ENCODE measurements around the gene MROH7.

The MROH7 gene

GRCh38 chr1:54709547-54710292 is 68.1 kb downstream of the MROH7 start:
- H3K9me2 ChIP-seq (replicated peaks; ENCODE audit: low read depth, low read length): no peaks in the 10 kb centered on the region
- H4K20me1 ChIP-seq (ENCODE audit: insufficient read depth, low read length, poor library complexity, severe bottlenecking): no peaks in the 10 kb centered on the region
- no peak overlapping the region for H3K4me3 ChIP-seq (ENCODE audit: low read length, poor library complexity, severe bottlenecking)
- H3K79me2 ChIP-seq (ENCODE audit: insufficient read depth, low read length): no peaks in the 10 kb centered on the region
- H3K9ac ChIP-seq (ENCODE audit: low read depth, low read length, poor library complexity, severe bottlenecking): no peak overlapping the region
- no peaks in the 10 kb centered on the region for H3K4me1 ChIP-seq (ENCODE audit: insufficient read depth, low read length, poor library complexity, severe bottlenecking)
- H3K27me3 ChIP-seq (ENCODE audit: insufficient read depth, low read length, poor library complexity, severe bottlenecking): no peaks in the 10 kb centered on the region
- H3K4me2 ChIP-seq (ENCODE audit: low read depth, low read length, poor library complexity, severe bottlenecking): no peak overlapping the region
- H3K9me3 ChIP-seq (ENCODE audit: insufficient read depth, low read depth, low read length): no peaks in the 10 kb centered on the region
- TF ChIP-seq EZH2phosphoT487 (IDR thresholded peaks at IDR 0.05; ENCODE audit: borderline replicate concordance): no peak
- no peak for TF ChIP-seq CTCF (conservative IDR thresholded peaks at IDR 0.05; ENCODE audit: low read length)
- no peak overlapping the region for H2AFZ ChIP-seq (ENCODE audit: low read length)
- no peaks in the 10 kb centered on the region for H3K36me3 ChIP-seq (ENCODE audit: insufficient read depth, low read length)
- no peaks in the 10 kb centered on the region for H3F3A ChIP-seq (ENCODE audit: low read depth)

GRCh38 chr1:54710434-54710833 is 68.8 kb downstream of the MROH7 start:
- no peak overlapping the region for H2AFZ ChIP-seq (ENCODE audit: low read length)
- no peak overlapping the region for H3K4me2 ChIP-seq (ENCODE audit: low read depth, low read length, poor library complexity, severe bottlenecking)
- H4K20me1 ChIP-seq (ENCODE audit: insufficient read depth, low read length, poor library complexity, severe bottlenecking): no peaks in the 10 kb centered on the region
- H3K9me2 ChIP-seq (replicated peaks; ENCODE audit: low read depth, low read length): no peaks in the 10 kb centered on the region
- H3K79me2 ChIP-seq (ENCODE audit: insufficient read depth, low read length): no peaks in the 10 kb centered on the region
- H3K9me3 ChIP-seq (ENCODE audit: insufficient read depth, low read depth, low read length): no peaks in the 10 kb centered on the region
- no peaks in the 10 kb centered on the region for H3K27me3 ChIP-seq (ENCODE audit: insufficient read depth, low read length, poor library complexity, severe bottlenecking)
- no peaks in the 10 kb centered on the region for H3F3A ChIP-seq (ENCODE audit: low read depth)
- no peak overlapping the region for H3K4me3 ChIP-seq (ENCODE audit: low read length, poor library complexity, severe bottlenecking)
- H3K36me3 ChIP-seq (ENCODE audit: insufficient read depth, low read length): no peaks in the 10 kb centered on the region
- H3K4me1 ChIP-seq (ENCODE audit: insufficient read depth, low read length, poor library complexity, severe bottlenecking): no peaks in the 10 kb centered on the region
- H3K9ac ChIP-seq (ENCODE audit: low read depth, low read length, poor library complexity, severe bottlenecking): no peak overlapping the region
- TF ChIP-seq EZH2phosphoT487 (IDR thresholded peaks at IDR 0.05; ENCODE audit: borderline replicate concordance): no peak
- TF ChIP-seq CTCF (conservative IDR thresholded peaks at IDR 0.05; ENCODE audit: low read length): no peak

GRCh38 chr1:54710841-54711240 is 69.3 kb downstream of the MROH7 start:
- no peak for TF ChIP-seq EZH2phosphoT487 (IDR thresholded peaks at IDR 0.05; ENCODE audit: borderline replicate concordance)
- H3K27me3 ChIP-seq (ENCODE audit: insufficient read depth, low read length, poor library complexity, severe bottlenecking): no peaks in the 10 kb centered on the region

GRCh38 chr1:54711536-54711935 is 70.0 kb downstream of the MROH7 start:
- H3K9me3 ChIP-seq (ENCODE audit: insufficient read depth, low read depth, low read length): no peaks in the 10 kb centered on the region
- H3K27me3 ChIP-seq (ENCODE audit: insufficient read depth, low read length, poor library complexity, severe bottlenecking): no peaks in the 10 kb centered on the region
- H3K4me1 ChIP-seq (ENCODE audit: insufficient read depth, low read length, poor library complexity, severe bottlenecking): peaks cover 2% of the 10 kb centered on the region
- H3K79me2 ChIP-seq (ENCODE audit: insufficient read depth, low read length): peaks cover 9% of the 10 kb centered on the region
- no peak for TF ChIP-seq EZH2phosphoT487 (IDR thresholded peaks at IDR 0.05; ENCODE audit: borderline replicate concordance)
- TF ChIP-seq CTCF (conservative IDR thresholded peaks at IDR 0.05; ENCODE audit: low read length): no peak
- H3K9me2 ChIP-seq (replicated peaks; ENCODE audit: low read depth, low read length): no peaks in the 10 kb centered on the region
- H3K4me2 ChIP-seq (ENCODE audit: low read depth, low read length, poor library complexity, severe bottlenecking): no peak overlapping the region
- H3K9ac ChIP-seq (ENCODE audit: low read depth, low read length, poor library complexity, severe bottlenecking): no peak overlapping the region
- no peak overlapping the region for H3K4me3 ChIP-seq (ENCODE audit: low read length, poor library complexity, severe bottlenecking)
- H3K36me3 ChIP-seq (ENCODE audit: insufficient read depth, low read length): no peaks in the 10 kb centered on the region
- no peak overlapping the region for H2AFZ ChIP-seq (ENCODE audit: low read length)
- H3F3A ChIP-seq (ENCODE audit: low read depth): no peaks in the 10 kb centered on the region
- H4K20me1 ChIP-seq (ENCODE audit: insufficient read depth, low read length, poor library complexity, severe bottlenecking): no peaks in the 10 kb centered on the region

More at GRCh38 chr1:54710841-54711240, 69.3 kb downstream of the MROH7 start:
- no peak overlapping the region for H3K9ac ChIP-seq (ENCODE audit: low read depth, low read length, poor library complexity, severe bottlenecking)
- no peaks in the 10 kb centered on the region for H3F3A ChIP-seq (ENCODE audit: low read depth)
- H3K9me2 ChIP-seq (replicated peaks; ENCODE audit: low read depth, low read length): no peaks in the 10 kb centered on the region
- H3K36me3 ChIP-seq (ENCODE audit: insufficient read depth, low read length): no peaks in the 10 kb centered on the region
- H2AFZ ChIP-seq (ENCODE audit: low read length): no peak overlapping the region
- no peak overlapping the region for H3K4me2 ChIP-seq (ENCODE audit: low read depth, low read length, poor library complexity, severe bottlenecking)
- no peaks in the 10 kb centered on the region for H3K9me3 ChIP-seq (ENCODE audit: insufficient read depth, low read depth, low read length)
- peaks cover 2% of the 10 kb centered on the region for H3K79me2 ChIP-seq (ENCODE audit: insufficient read depth, low read length)
- no peaks in the 10 kb centered on the region for H4K20me1 ChIP-seq (ENCODE audit: insufficient read depth, low read length, poor library complexity, severe bottlenecking)
- no peak overlapping the region for H3K4me3 ChIP-seq (ENCODE audit: low read length, poor library complexity, severe bottlenecking)
- no peaks in the 10 kb centered on the region for H3K4me1 ChIP-seq (ENCODE audit: insufficient read depth, low read length, poor library complexity, severe bottlenecking)
